Stimulated activated memory B cell treated with anti-CD40 and anti-IgM and Interleukin-4, amounts not matched to agents 10 μg/mL and 1 μg/mL and 100 μg/mL, for 72 hours (primary cell): ENCODE data around the gene UCN3.

Experiments used
- ATAC-seq: fragments of 150-1000 bp; cut with Tn5 transposase; 2 replicates; pipeline ENCODE4 v1.10.0; 2021
- H3K27ac Mint-ChIP-seq: one replicate; pipeline ENCODE4 v1.8.0; 2022; ENCODE audit warnings: mild to moderate bottlenecking, mixed read lengths
- H3K27me3 Mint-ChIP-seq: one replicate; pipeline ENCODE4 v1.8.0; 2022; ENCODE audit warnings: mixed read lengths
- H3K36me3 Mint-ChIP-seq: one replicate; pipeline ENCODE4 v1.8.0; 2022; ENCODE audit warnings: mixed read lengths
- H3K4me1 Mint-ChIP-seq: one replicate; pipeline ENCODE4 v1.8.0; 2022; ENCODE audit warnings: mixed read lengths
- H3K4me3 Mint-ChIP-seq: one replicate; pipeline ENCODE4 v1.8.0; 2022; ENCODE audit warnings: mild to moderate bottlenecking, moderate library complexity, mixed read lengths
- H3K9me3 Mint-ChIP-seq: one replicate; pipeline ENCODE4 v1.8.0; 2022; ENCODE audit warnings: mixed read lengths

The UCN3 gene

GRCh38 chr10:5364890-5365338 lies at the start of gene UCN3:
Gene UCN3 (plus strand): TSS chr10:5364966. CDS start chr10:5373721, 8,755 bp downstream.
- H3K4me1 Mint-ChIP-seq, result no peaks in the 10 kb centered on the region
- H3K4me3 Mint-ChIP-seq, result no peak within 1 kb of the TSS
- no peak within 1 kb of the TSS for H3K27ac Mint-ChIP-seq
- peaks cover 3% of the 10 kb centered on the region for H3K9me3 Mint-ChIP-seq
- peaks cover 38% of the 10 kb centered on the region for H3K27me3 Mint-ChIP-seq
- no peaks in the 10 kb centered on the region for H3K36me3 Mint-ChIP-seq
- ATAC-seq, result no peak

- H3K4me3 Mint-ChIP-seq, result no peak overlapping the region
- H3K4me1 Mint-ChIP-seq, result no peaks in the 10 kb centered on the region
- no peak for ATAC-seq
- H3K36me3 Mint-ChIP-seq, result no peaks in the 10 kb centered on the region
- H3K27ac Mint-ChIP-seq, result no peak overlapping the region
- H3K9me3 Mint-ChIP-seq, result peaks cover 3% of the 10 kb centered on the region
- peaks cover 43% of the 10 kb centered on the region for H3K27me3 Mint-ChIP-seq
Observed at GRCh38 chr10:5317547-5318107, 47.1 kb upstream of the UCN3 start.

- Mint-ChIP-seq H3K9me3 (peaks cover 3% of the 10 kb centered on the region), H3K36me3 (no peaks in the 10 kb centered on the region), H3K27me3 (peaks cover 38% of the 10 kb centered on the region), H3K4me3 (no peak overlapping the region), H3K27ac (no peak overlapping the region), H3K4me1 (no peaks in the 10 kb centered on the region)
- ATAC-seq, result no peak
Observed at GRCh38 chr10:5318148-5318547, 46.6 kb upstream of the UCN3 start.

- no peak overlapping the region for H3K4me3 Mint-ChIP-seq
- no peaks in the 10 kb centered on the region for H3K4me1 Mint-ChIP-seq
- H3K9me3 Mint-ChIP-seq, result peaks cover 3% of the 10 kb centered on the region
- H3K27me3 Mint-ChIP-seq, result peaks cover 28% of the 10 kb centered on the region
- H3K27ac Mint-ChIP-seq, result no peak overlapping the region
- H3K36me3 Mint-ChIP-seq, result no peaks in the 10 kb centered on the region
- no peak for ATAC-seq
Observed at GRCh38 chr10:5319863-5320262, 44.9 kb upstream of the UCN3 start.

- Mint-ChIP-seq H3K27me3 (peaks cover 23% of the 10 kb centered on the region), H3K36me3 (no peaks in the 10 kb centered on the region), H3K4me1 (no peaks in the 10 kb centered on the region), H3K27ac (no peak overlapping the region), H3K4me3 (no peak overlapping the region), H3K9me3 (peaks cover 3% of the 10 kb centered on the region)
- no peak for ATAC-seq
Observed at GRCh38 chr10:5321273-5321672, 43.5 kb upstream of the UCN3 start.

- Mint-ChIP-seq H3K27ac (no peak overlapping the region), H3K4me1 (no peaks in the 10 kb centered on the region), H3K9me3 (peaks cover 3% of the 10 kb centered on the region)
Observed at GRCh38 chr10:5323446-5323845, 41.3 kb upstream of the UCN3 start.

GRCh38 chr10:5325076-5325475 lies 39.7 kb upstream of the UCN3 start:
- Mint-ChIP-seq H3K4me3 (no peak overlapping the region), H3K36me3 (no peaks in the 10 kb centered on the region), H3K27ac (no peak overlapping the region), H3K4me1 (no peaks in the 10 kb centered on the region), H3K27me3 (peaks cover 23% of the 10 kb centered on the region), H3K9me3 (peaks cover 2% of the 10 kb centered on the region)
- no peak for ATAC-seq

More at GRCh38 chr10:5323446-5323845, 41.3 kb upstream of the UCN3 start:
- Mint-ChIP-seq H3K27me3 (peaks cover 23% of the 10 kb centered on the region), H3K4me3 (no peak overlapping the region), H3K36me3 (no peaks in the 10 kb centered on the region)
- no peak for ATAC-seq

- Mint-ChIP-seq H3K4me1 (no peaks in the 10 kb centered on the region), H3K9me3 (peaks cover 5% of the 10 kb centered on the region), H3K4me3 (no peak overlapping the region), H3K27ac (no peak overlapping the region), H3K36me3 (no peaks in the 10 kb centered on the region), H3K27me3 (peaks cover 32% of the 10 kb centered on the region)
- no peak for ATAC-seq
Observed at GRCh38 chr10:5334196-5334880, 30.4 kb upstream of the UCN3 start.

- Mint-ChIP-seq H3K36me3 (no peaks in the 10 kb centered on the region), H3K9me3 (peaks cover 5% of the 10 kb centered on the region), H3K27me3 (peaks cover 43% of the 10 kb centered on the region), H3K4me1 (no peaks in the 10 kb centered on the region), H3K27ac (no peak overlapping the region), H3K4me3 (no peak overlapping the region)
- no peak for ATAC-seq
Observed at GRCh38 chr10:5338010-5338409, 26.8 kb upstream of the UCN3 start.

GRCh38 chr10:5343092-5343491 lies 21.7 kb upstream of the UCN3 start:
- H3K27me3 Mint-ChIP-seq, result peaks cover 19% of the 10 kb centered on the region
- H3K4me1 Mint-ChIP-seq, result no peaks in the 10 kb centered on the region
- H3K4me3 Mint-ChIP-seq, result no peak overlapping the region
- no peak for ATAC-seq
- no peaks in the 10 kb centered on the region for H3K36me3 Mint-ChIP-seq
- no peaks in the 10 kb centered on the region for H3K9me3 Mint-ChIP-seq
- H3K27ac Mint-ChIP-seq, result no peak overlapping the region

GRCh38 chr10:5343561-5343960 lies 21.2 kb upstream of the UCN3 start:
- Mint-ChIP-seq H3K4me1 (no peaks in the 10 kb centered on the region), H3K9me3 (no peaks in the 10 kb centered on the region), H3K36me3 (no peaks in the 10 kb centered on the region), H3K27me3 (peaks cover 15% of the 10 kb centered on the region), H3K4me3 (no peak overlapping the region), H3K27ac (no peak overlapping the region)
- ATAC-seq, result no peak

- Mint-ChIP-seq H3K27ac (no peak overlapping the region), H3K36me3 (no peaks in the 10 kb centered on the region), H3K4me1 (no peaks in the 10 kb centered on the region), H3K27me3 (peaks cover 13% of the 10 kb centered on the region), H3K4me3 (no peak overlapping the region), H3K9me3 (no peaks in the 10 kb centered on the region)
- ATAC-seq, result no peak
Observed at GRCh38 chr10:5343979-5344378, 20.8 kb upstream of the UCN3 start.

GRCh38 chr10:5344746-5345145 lies 20.0 kb upstream of the UCN3 start:
- H3K4me1 Mint-ChIP-seq, result no peaks in the 10 kb centered on the region
- H3K36me3 Mint-ChIP-seq, result no peaks in the 10 kb centered on the region
- no peak overlapping the region for H3K4me3 Mint-ChIP-seq
- no peak overlapping the region for H3K27ac Mint-ChIP-seq
- no peaks in the 10 kb centered on the region for H3K9me3 Mint-ChIP-seq
- peaks cover 21% of the 10 kb centered on the region for H3K27me3 Mint-ChIP-seq
- no peak for ATAC-seq

- Mint-ChIP-seq H3K27me3 (peaks cover 25% of the 10 kb centered on the region), H3K4me1 (no peaks in the 10 kb centered on the region), H3K4me3 (no peak overlapping the region), H3K27ac (no peak overlapping the region), H3K9me3 (no peaks in the 10 kb centered on the region), H3K36me3 (no peaks in the 10 kb centered on the region)
- no peak for ATAC-seq
Observed at GRCh38 chr10:5346881-5347280, 17.9 kb upstream of the UCN3 start.

GRCh38 chr10:5349362-5349761 lies 15.4 kb upstream of the UCN3 start:
- Mint-ChIP-seq H3K9me3 (no peaks in the 10 kb centered on the region), H3K27me3 (peaks cover 12% of the 10 kb centered on the region), H3K4me1 (no peaks in the 10 kb centered on the region), H3K27ac (no peak overlapping the region), H3K36me3 (no peaks in the 10 kb centered on the region), H3K4me3 (no peak overlapping the region)
- ATAC-seq, result no peak

GRCh38 chr10:5354068-5354467 lies 10.7 kb upstream of the UCN3 start:
- no peaks in the 10 kb centered on the region for H3K4me1 Mint-ChIP-seq

More at GRCh38 chr10:5354068-5354467, 10.7 kb upstream of the UCN3 start:
- H3K36me3 Mint-ChIP-seq, result no peaks in the 10 kb centered on the region
- peaks cover 53% of the 10 kb centered on the region for H3K27me3 Mint-ChIP-seq
- peaks cover 4% of the 10 kb centered on the region for H3K9me3 Mint-ChIP-seq
- no peak overlapping the region for H3K4me3 Mint-ChIP-seq
- no peak overlapping the region for H3K27ac Mint-ChIP-seq
- ATAC-seq, result no peak
